HG03045 (cell line): ENCODE results near the gene ADARB1.

Experiments
- ATAC-seq: cut with Tn5 transposase; IDR thresholded peaks from one replicate; pipeline ENCODE4 v1.9.1; 2021; ENCODE audit warnings: mild to moderate bottlenecking, moderate library complexity; ENCODE audit not compliant: unreplicated experiment

The ADARB1 gene

DNA sequence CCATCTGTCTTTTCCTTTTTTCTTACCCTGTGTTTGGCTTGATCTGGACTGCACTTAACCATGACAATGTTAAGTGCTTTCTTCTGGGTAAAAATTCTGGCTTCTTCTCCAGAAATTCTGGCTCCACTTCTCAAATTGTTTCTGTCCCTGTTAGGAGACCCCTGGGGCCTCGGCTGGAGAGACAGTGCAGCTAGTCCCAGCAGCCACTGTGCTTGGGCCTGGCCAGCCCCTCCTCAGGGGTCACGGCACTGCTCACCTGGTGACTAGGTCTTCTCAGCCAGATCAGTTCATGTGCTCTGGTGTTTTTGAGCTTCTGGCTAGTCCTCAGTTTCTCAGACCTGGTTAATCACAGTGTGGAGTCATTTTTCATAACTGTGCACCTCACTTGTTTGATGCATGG, 72.4 kb downstream of the ADARB1 start:
- no peak for ATAC-seq

DNA sequence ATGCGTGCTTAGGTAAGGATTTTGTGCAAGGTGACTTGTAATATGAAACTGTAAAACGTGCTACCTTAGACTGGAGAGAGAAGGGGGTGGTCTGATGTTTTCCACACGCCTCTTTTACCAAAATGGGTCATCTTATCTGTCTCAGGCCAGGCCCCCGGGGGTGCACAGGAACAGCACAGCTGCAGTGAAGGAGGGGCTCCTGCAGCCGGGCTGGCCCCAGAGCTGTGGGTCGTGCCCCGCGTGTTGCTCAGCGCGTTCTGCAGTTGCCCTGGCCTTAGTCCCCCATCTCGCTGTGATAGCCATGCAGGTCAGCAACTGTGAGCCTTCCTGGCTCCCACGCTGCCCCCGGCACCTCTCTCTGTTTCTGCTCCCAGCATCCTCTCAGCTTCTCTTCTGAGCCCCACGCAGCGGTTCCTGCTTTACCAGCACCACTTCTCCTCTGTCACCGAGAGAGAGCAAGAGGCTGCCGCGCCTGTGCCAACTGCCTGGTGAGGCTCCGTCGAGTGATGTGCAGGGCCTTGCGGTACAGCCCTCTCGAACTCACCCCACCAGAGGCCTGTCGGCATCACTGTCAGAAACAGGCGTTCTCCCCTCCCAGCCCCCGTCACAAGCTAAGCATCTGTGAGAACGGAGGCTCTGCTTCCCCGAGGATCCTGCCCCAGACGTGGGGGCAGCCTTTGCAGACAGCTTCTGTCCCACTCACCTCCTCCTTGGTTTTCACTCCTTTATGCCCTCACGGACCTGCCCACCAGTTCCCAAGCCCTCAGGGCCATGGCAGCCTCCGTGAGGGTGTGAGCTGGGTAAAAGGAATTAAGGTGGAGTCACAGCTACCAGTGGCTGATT, 73.3 kb downstream of the ADARB1 start:
- ATAC-seq: no peak

DNA sequence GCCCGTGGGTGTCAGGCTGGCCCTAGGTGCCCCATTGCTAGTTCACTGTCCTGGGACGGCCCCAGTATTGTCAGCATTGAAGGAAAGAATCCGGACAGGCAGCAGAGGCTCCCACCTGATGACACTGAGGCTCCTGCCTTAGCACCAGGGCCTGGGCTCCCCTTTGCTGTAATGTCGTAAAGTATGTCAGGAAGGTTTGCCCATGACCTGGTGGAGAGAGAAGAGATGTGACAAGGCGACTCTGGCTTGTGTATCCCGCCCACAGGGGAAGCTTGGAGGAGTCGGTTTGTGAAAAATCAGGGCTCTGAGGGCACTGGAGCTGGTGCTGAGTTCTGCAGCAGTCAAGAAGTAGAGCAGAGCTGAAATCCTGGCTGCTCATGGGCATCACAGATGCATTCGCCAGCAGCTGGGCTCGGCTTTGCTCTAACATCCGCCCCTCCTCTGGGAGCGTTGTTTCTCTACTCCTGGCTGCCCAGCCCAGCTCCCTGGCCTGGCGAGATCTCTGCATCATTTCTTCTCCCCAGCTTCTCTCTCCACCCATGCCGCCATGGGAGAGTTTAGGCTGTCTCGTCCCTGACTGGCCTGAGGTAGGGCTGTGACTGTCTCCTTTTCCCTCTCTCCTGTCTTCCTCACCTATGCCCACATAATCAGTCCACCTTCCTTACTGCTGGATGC, 74.1 kb downstream of the ADARB1 start:
- ATAC-seq: no peak

DNA sequence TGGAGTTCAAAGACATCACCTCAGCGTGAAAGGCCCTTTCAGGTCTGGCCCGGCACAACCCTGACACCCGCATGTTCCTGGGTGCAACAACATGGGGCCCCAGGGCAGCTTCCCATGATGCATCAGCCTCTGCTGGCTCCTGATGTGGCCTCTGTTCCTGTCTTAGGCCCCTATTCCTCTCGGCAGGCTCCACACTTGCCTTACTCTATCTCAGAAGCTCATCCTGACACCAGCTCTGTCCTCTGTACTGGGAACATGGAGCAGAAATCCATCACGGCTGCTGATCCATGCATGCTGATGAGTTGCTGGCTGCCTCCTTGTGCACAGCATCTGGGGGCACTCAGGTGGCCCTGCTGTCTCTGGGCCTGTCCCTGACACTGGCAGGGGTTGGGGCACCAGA, 74.6 kb downstream of the ADARB1 start:
- ATAC-seq: no peak

DNA sequence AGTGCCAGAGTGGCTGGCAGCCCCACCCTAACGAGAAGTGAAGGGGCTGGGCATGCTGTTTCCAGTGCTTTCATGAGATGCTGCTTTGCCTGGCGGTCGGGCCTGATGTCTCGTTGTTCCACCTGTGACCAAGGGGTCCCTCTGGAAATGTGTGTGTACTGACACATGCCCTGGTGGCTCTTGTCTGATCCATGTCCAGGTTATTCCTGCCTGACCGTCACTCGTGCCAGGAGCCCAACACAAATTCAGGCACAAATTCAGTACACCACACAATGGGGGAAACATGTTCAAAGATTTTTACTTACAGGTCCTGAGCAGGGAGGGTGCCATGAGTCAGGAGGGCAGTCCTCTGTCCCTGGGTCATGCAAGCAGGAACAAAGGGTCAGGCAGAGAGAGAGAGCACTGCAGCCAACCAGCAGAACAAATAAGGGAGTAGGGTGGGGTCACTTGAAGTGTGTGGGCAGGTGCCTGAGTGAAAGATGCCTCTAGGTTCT, 76.3 kb downstream of the ADARB1 start:
- no peak for ATAC-seq

DNA sequence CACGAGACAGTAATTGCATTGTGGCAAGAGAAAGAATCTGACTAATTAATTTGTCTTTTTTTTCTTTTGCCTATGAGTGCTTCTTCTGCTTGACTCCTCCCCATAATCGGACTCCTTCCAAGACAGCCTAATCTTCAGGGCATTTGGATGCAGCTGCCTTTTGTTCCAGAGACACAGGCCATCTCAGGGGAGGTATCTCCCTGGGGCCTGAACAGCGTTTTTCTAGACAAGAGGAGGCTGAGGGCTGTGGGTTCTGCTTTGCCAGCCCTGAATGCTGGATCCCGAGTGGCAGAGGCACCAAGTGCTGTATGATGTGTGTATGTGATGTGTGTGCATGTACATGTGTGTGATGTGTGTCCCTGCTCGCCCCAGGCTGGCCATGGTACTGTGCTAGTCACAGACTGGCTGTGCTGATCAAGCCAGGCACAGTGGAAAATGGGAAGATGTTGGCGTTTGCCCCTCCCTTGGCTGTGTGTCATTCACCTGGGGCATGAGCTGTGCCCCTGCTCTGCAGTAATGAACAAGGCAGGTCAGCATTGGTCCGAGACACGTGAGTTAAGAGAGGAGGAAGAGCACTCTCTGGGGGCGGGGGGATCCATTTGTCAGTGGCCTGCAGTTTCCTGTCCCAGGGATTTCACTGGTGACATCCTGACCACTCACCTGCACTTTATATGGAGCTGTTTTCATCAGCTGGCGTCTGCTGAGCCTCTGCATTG, 77.2 kb downstream of the ADARB1 start:
- ATAC-seq: no peak

DNA sequence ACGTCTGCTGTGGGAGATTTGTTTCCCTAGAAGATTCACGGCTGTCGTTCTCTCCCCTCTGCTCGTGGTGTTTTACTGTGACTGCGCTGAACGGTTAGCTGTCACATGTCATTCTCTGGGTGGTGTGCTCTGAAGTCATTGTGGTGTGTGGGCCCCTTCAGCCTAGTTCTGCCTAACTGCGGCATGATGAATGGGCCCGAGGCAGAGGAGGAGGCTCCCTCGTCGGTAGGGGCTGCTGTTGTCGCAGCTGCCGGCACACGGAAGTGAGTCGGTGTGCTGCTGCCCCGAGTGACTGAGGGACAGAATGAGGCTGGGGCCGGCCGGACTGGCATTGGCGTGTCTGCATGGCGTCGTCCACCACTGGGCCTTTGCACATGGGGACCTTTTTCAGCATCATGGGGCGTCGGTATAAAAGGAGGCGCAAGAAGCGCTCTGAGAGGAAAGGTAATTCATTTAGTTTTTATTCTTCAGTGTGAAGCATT, 77.9 kb downstream of the ADARB1 start:
- ATAC-seq: no peak

DNA sequence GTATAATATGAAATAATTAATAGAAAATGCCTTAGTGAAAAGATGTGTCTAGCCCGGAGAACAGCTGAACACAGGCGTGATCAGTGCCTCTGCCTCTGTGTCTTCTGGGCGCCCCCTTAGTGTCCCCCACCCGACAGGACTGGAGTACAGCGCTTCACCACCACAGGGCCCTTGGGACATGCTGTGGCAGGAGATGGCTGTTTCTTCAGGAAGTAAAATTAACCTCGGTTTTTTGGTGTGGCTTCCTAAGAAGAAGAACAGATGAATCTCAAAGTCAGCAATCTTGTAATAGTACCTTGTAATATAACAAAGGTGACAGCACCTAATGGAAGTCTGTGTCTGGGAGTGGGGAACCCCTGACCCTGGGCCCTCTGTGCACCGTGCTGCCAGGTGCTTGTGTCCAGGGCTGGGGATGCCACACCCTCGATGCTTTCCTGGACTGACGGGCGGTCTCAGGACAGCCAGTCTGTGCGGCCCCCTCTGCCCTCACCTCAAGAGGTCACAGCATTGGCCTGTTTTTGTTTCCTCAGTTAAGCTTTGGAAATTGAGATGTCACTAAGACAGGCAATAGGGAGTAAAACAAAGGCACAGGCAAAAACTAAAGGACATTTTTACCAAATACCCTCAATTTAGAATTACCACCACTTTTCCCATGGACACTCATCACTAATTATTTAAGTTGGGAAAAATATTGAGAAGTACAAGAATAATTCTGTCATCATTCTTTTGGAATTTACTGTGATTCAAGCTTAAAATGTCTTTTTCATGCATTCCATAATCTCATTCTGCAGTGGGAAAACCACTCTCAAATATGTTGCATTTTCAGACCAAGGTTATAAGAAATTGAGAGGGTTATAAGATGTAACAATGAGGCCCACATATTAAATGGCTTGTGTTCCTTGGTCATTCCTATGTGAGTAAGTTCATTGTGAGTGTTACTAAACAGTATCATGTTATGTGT, 79.3 kb downstream of the ADARB1 start:
- no peak for ATAC-seq

DNA sequence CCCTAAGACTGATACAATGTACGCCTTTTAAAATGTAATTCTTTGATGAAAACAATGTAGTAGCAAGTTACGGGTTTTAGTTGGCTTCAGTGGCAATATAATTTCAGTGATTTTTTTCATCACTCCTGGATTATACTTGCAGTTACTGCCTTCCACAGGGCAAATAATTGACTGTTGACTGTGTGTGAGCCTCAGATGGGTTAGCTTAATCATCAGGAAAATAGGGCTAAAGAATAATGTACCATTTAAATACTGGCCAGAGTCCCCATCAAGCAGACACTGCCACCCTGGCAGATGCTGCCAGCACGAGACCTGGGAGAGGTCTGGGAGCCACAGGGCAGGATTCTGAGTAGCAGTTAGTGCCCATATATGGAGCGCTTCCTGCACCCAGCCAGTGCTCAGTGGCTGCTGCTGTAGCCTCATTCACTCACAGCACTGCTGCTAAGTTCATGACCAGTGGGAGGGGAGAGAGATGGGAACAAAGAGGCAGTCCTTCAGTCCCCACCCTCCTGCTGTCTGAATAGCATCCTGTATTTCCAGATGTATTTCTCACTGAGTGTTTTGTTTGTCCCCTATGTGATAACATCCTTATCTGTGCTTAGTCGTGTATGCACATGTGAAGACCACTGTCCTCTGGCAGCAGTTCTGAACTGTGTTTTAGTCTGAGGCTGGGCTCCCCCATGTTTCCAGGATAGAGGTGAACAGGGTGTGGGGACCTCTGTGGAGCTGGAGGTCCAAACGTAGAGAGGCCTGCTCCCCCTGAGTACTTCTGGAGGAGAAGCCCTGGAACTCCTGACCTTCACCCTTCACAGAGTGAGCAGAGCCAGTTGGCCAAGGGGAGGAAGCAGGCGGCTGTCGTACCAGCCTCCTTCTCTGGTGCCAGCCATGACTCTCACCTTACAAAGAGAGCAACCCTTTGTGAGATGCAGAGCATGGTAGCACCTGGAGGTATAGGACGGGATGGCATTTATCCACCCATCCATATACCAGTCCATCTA, 80.4 kb downstream of the ADARB1 start:
- no peak for ATAC-seq

DNA sequence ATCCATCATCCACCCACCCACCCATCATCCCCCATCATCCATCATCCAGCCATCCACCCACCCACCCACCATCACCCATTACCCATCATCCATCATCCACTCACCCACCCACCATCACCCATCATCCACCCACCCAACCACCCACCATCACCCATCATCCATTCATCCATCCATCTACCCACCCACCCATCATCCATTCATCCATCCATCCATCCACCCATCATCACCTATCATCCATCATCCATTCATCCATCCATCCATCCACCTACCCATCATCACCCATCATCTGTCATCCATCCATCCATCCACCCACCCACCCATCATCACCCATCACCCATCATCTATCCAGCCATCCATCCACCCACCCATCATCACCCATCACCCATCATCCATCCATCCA, 81.5 kb downstream of the ADARB1 start:
- no peak for ATAC-seq

DNA sequence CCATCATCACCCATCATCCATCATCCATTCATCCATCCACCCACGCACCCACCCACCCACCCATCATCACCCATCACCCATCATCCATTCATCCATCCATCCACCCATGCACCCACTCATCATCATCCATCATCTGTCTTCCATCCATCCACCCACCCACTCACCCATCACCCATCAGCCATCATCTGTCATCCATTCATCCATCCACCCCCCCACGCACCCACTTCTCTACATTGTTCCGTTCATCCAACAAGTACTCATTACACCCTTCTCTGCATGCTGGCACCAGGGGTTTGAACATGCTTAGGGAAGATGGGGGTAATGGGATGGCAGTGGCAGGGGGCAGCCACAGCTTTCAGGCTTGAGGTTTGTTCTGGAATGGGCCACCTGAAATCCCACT, 82.1 kb downstream of the ADARB1 start:
- ATAC-seq: no peak

DNA sequence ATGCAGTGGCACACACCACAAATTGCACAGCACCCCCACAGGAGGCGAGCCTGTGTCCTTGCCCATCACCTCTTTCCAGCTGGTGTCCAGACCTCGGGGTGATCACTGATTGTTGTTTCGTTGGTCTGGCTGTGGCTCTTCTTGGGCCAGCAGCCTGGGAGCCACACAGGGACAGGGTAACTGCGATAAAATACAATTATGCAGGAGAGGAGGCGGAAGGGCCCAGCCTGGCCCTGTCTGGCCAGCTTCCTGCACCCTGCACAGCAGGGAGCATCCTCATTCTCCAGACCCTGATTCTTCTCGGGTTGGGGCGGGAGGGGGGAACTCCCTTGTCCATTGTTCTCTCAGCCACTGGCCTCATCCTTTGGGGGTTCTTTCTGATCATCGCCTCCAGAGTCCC, 83.6 kb downstream of the ADARB1 start:
- ATAC-seq: no peak

DNA sequence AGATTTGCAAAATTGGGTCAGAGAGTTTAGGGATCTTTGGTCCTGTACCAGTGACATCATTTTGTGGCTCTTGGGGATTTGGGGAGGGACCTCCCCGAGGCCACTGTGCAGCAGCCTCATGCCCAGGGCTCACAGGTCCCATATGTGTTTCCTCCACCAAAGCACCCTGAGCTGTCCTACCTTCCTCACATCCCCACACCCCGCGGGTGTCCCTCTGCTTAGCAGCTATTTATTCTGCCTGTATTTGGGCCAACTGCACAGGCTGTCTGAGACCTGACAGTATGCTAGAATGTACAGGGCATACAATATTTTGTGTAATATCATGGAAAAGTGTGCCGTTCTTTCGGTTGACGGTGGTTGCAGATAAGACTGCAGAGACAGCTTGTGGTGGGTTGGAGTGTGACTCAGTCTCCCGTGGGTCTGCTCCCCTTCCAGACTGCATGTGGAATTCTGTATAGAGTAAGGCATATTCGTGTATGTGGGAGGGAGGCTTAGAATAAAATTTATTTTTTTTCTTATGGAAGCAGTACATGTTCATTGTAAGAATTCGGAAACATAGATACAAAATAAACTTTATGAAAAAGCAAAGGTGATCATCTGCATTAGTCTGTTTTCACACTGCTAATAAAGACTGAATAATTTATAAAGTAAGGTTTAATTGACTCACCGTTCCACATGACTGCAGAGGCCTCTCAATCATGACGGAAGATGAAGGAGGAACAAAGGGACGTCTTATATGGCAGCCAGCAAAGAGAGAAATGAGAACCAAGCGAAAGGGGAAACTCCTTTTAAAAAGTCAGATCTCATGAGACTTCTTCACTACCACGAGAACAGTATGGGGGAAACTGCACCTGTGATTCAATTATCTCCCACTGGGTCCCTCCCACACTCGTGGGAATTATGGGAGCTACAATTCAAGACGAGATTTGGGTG, 84.4 kb downstream of the ADARB1 start:
- ATAC-seq: no peak

DNA sequence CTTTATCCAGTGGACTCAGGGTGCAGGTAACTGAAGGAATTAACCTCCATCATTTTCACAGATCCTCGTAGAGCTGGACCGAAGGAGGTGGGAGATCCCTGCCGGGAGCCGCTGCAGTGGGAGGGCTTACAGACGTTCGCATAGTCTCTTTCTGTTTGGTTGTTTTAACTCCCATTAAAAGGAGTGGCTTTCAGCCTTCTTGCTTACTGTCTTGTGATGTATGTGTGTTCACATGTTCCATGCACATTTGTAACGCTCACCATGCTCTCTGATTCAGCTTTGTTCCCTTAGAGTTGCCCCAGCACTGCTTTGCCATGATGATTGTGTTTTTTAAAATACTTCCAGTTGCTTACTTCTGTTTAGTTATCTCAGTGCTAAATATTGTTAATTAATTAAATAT, 85.8 kb downstream of the ADARB1 start:
- ATAC-seq: no peak

DNA sequence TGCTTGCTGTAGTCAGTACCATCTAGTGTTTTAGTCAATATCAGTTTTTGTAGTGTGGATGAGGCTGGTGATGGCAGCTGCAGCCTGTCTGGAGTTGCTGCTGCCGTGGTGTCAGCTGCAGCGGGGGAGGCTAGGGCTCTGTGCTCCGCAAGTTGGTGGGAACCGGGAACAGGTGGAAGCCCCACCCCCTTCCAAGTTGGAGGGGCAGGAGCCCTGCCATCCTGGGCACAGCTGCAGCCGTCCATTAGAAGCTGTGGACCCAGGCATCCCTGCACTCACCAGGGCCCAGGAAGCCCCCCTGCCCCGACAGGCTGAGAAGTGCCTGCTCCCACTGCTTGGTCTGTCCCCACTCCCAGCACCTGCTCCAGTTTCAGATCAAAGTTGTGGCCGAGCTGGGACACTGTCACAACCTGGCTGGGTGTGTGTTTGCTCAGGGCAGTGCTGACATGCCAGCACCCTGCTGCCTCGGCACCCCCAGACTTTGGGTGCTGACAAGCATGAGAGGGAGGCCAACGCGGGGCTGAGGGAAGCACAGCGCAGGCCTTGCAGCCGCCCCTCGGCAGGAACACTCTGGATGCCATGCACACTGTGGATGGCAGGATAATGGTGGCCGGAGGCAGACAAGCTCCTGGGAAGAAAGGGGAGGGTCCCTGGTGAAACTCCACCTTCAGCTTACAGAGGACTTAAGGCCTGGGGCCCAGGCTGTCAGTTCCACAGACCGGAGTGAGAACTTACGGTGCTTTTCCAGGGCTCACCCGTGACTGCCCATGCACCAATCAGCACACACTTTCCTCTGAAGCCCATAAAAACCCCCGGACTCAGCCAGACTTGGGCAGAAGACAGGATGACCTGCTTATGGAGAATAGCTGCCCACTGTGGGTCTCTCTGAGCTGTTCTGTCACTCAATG, 86.9 kb downstream of the ADARB1 start:
- no peak for ATAC-seq

DNA sequence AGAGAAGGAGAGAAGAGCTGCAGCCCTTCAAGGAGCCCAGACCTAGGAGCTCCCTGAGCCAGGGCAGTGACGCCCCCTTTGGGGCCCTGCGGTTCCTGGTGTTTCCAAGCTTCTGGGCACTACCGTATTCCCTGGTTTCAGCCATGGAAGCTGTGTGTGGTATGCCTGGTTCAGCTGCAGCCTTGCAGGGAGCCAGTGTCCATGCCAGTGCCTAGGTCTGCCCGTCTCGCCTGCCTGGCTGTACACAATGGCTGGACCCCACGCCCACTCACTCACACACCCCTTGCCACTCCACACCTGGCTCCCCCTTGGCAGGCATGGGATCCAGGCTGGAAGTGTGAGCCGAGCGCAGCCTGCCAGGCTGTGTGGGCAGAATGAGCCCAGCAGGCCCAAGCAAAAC, 87.7 kb downstream of the ADARB1 start:
- ATAC-seq: no peak

DNA sequence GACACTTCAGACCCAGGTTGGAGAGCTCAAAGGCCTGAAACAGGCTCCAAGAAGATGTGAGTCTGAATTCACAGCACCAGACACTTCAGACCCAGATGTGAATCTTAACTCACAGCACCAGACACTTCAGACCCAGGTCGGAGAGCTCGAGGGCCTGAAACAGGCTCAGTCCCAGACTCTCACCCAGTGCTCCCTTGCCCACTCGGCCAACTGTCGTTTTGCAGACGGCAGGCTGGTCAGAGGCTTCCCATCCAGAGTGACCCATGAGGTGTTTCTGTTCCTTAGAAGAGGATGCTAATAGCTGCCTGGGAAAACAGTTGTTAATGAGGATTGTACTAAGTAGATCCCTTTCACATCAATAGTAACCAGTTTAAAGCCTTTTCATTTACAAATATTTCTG, 88.4 kb downstream of the ADARB1 start:
- no peak for ATAC-seq
